K562 (cell line): ENCODE data around the gene MCM5. TPM values are rescaled to one million over a fixed set of nuclear protein-coding genes. Genes with fewer than 3 reads are reported as not detected.

Experiments used
- ATAC-seq: fragments of 200-7000 bp; cut with Tn5 transposase; 3 replicates; pipeline ENCODE4 v1.9.1; 2020; ENCODE audit warnings: moderate library complexity
- BruUV-seq: library from RNA; stranded (reverse); fragments of 400-500 nt; replicated peaks from 2 replicates; lab custom pipeline; 2021; lab: Mats Ljungman, UMichigan
- CTCF ChIA-PET: fragments of 300-600 bp; formaldehyde crosslinking; extraction: SDS; loops from one replicate; lab custom pipeline; 2021; ENCODE audit warnings: low intra/inter-chr PET ratio; lab: Yijun Ruan, JAX
- POLR2A ChIA-PET: fragments of 300-600, 350-650 bp; sonication (Branson Sonifier 250); formaldehyde crosslinking; extraction: SDS; loops from one replicate; lab custom pipeline; 2021; ENCODE audit warnings: antibody characterized with exemption, inconsistent platforms; lab: Yijun Ruan, JAX
- DNase-seq, 4 experiments: peaks; one replicate each; pipeline versions ENCODE4 v3.0.0 to v3.0.0-alpha.2; 2011 to 2018; ENCODE audit warnings: low spot score in 3 of 4, mixed read lengths in 3 of 4; ENCODE audit errors: extremely low read depth in 1 of 4
- FAIRE-seq: peaks from 2 replicates; lab custom pipeline; 2011; peaks lifted over from hg19 to GRCh38; lab: Jason Lieb, UNC
- H2AFZ ChIP-seq: 2 replicates; pipeline ENCODE4 v1.6.0; 2011; ENCODE audit warnings: low read depth, low read length, control low read depth, inconsistent platforms
- H3K27ac ChIP-seq: fragments of 200-600 bp; 3 replicates; pipeline ENCODE4 v1.8.0; 2011; ENCODE audit warnings: low read depth, mild to moderate bottlenecking, control low read depth, inconsistent platforms, low read length, moderate library complexity, mixed read lengths; ENCODE audit errors: extremely low read depth
- H3K27me3 ChIP-seq, 2 experiments: fragments of 300-600 bp in 1 of 2; 2 replicates in 1 of 2; 3 replicates in 1 of 2; pipeline versions ENCODE4 v1.6.0 to v1.8.0; 2011; ENCODE audit warnings: inconsistent platforms in 2 of 2, low read length in 2 of 2, mild to moderate bottlenecking in 1 of 2, mixed read lengths in 1 of 2, moderate library complexity in 1 of 2; ENCODE audit not compliant: control insufficient read depth in 2 of 2, insufficient read depth in 2 of 2
- H3K36me3 ChIP-seq: fragments of 300-600 bp; 3 replicates; pipeline ENCODE4 v1.8.0; 2011; ENCODE audit warnings: mild to moderate bottlenecking, low read length, inconsistent platforms; ENCODE audit not compliant: control insufficient read depth, insufficient read depth
- H3K4me1 ChIP-seq, 2 experiments: fragments of 200-600 bp in 1 of 2; replicated peaks in 1 of 2; 2 replicates in 1 of 2; 3 replicates in 1 of 2; pipeline versions ENCODE4 v1.5.1 to v1.8.0; 2011; ENCODE audit warnings: inconsistent platforms in 2 of 2, low read length in 2 of 2, mild to moderate bottlenecking in 1 of 2, mixed read lengths in 1 of 2, moderate library complexity in 1 of 2; ENCODE audit not compliant: control insufficient read depth in 2 of 2, insufficient read depth in 2 of 2
- H3K4me2 ChIP-seq: 2 replicates; pipeline ENCODE4 v1.6.1; 2011; ENCODE audit warnings: low read length, control low read depth, inconsistent platforms, mixed read lengths; ENCODE audit not compliant: insufficient read depth
- H3K4me3 ChIP-seq: fragments of 200-600 bp; sonication (generic), shearing (Covaris generic); 2 replicates; pipeline ENCODE4 v1.5.1; 2016; ENCODE audit warnings: control low read depth, inconsistent platforms
- H3K79me2 ChIP-seq: fragments of 200-600 bp; 3 replicates; pipeline ENCODE4 v1.8.0; 2011; ENCODE audit warnings: low read length, inconsistent platforms; ENCODE audit not compliant: control insufficient read depth, insufficient read depth
- H3K9ac ChIP-seq, 2 experiments: 2 replicates each; pipeline versions ENCODE4 v1.6.0 to v1.6.1; 2011; ENCODE audit warnings: low read depth in 2 of 2, low read length in 2 of 2, control low read depth in 1 of 2, inconsistent platforms in 1 of 2, mild to moderate bottlenecking in 1 of 2, mixed read lengths in 1 of 2; ENCODE audit not compliant: insufficient read depth in 1 of 2
- H3K9me1 ChIP-seq: one replicate; pipeline ENCODE4 v1.6.0; 2011; ENCODE audit warnings: inconsistent platforms, mild to moderate bottlenecking, low read length, moderate library complexity; ENCODE audit not compliant: control insufficient read depth, insufficient read depth
- H3K9me3 ChIP-seq: replicated peaks from 2 replicates; pipeline ENCODE4 v1.5.1; 2011; ENCODE audit warnings: low read depth, low read length, inconsistent platforms; ENCODE audit not compliant: control insufficient read depth, insufficient read depth
- H4K20me1 ChIP-seq: replicated peaks from 2 replicates; pipeline ENCODE4 v1.6.1; 2011; ENCODE audit warnings: low read length, inconsistent platforms, mixed read lengths; ENCODE audit not compliant: control insufficient read depth, insufficient read depth
- CHD2 ChIP-seq: IDR thresholded peaks from 2 replicates; pipeline ENCODE4 v1.6.1; 2011; ENCODE audit warnings: low read depth, low read length
- ETV5 ChIP-seq: sonication (generic); formaldehyde crosslinking; IDR thresholded peaks from 2 replicates; pipeline ENCODE4 v1.4.0; 2020; ENCODE audit warnings: low read depth, mild to moderate bottlenecking, missing genetic modification reagents
- HDAC3 ChIP-seq: fragments of 450-650 bp; IDR thresholded peaks from 2 replicates; pipeline ENCODE4 v1.6.1; 2018; ENCODE audit warnings: borderline replicate concordance, mild to moderate bottlenecking, moderate library complexity; ENCODE audit not compliant: partially characterized antibody
- HEY1 ChIP-seq: fragments of 250-450 bp; sonication (Bioruptor Pico); IDR thresholded peaks from 2 replicates; pipeline ENCODE4 v1.5.0; 2020; ENCODE audit warnings: mild to moderate bottlenecking, moderate library complexity, borderline replicate concordance
- HNRNPL ChIP-seq: fragments of 200-400 bp; formaldehyde crosslinking; IDR thresholded peaks from 2 replicates; pipeline ENCODE4 v1.6.1; 2017; ENCODE audit warnings: low read depth, mild to moderate bottlenecking, low read length
- KLF1 ChIP-seq: fragments of 450-650 bp; IDR thresholded peaks from 2 replicates; pipeline ENCODE4 v1.6.1; 2016; ENCODE audit warnings: missing genetic modification characterization, missing compliant biosample characterization
- MBD2 ChIP-seq: sonication (generic); IDR thresholded peaks from 2 replicates; pipeline ENCODE4 v1.6.1; 2016; ENCODE audit warnings: low read depth, borderline replicate concordance
- MTA1 ChIP-seq: fragments of 450-650 bp; IDR thresholded peaks from 2 replicates; pipeline ENCODE4 v1.6.1; 2017; ENCODE audit warnings: borderline replicate concordance
- PHTF2 ChIP-seq: fragments of 250-450 bp; sonication (Bioruptor Pico); IDR thresholded peaks from 2 replicates; pipeline ENCODE4 v1.5.0; 2021; ENCODE audit warnings: mild to moderate bottlenecking
- RFX7 ChIP-seq: fragments of 250-450 bp; sonication (Bioruptor Pico); IDR thresholded peaks from 2 replicates; pipeline ENCODE4 v1.5.1; 2021; ENCODE audit warnings: mild to moderate bottlenecking
- SMAD1 ChIP-seq: fragments of 150-350 bp; IDR thresholded peaks from 2 replicates; pipeline ENCODE4 v1.6.1; 2014; ENCODE audit warnings: low read length, low read depth; ENCODE audit not compliant: partially characterized antibody
- ZBTB33 ChIP-seq: sonication (generic); formaldehyde crosslinking; IDR thresholded peaks from 2 replicates; pipeline ENCODE4 v1.8.1; 2023; ENCODE audit warnings: mild to moderate bottlenecking, missing genetic modification reagents
- ZNF785 ChIP-seq: fragments of 250-450 bp; sonication (Bioruptor Pico); IDR thresholded peaks from 2 replicates; pipeline ENCODE4 v1.4.0; 2020; ENCODE audit warnings: mild to moderate bottlenecking
- WGBS: fragments of 100-300 bp; shearing (Covaris generic); methylation state at CpG from one replicate; pipeline ENCODE4 v1.1.6; 2016; ENCODE audit warnings: low coverage, mixed read lengths; ENCODE audit not compliant: insufficient coverage; ENCODE audit errors: missing lambda C conversion rate; 5-methylcytosine and 5-hydroxymethylcytosine counted together
- in situ Hi-C: fragments of 300-500 bp; cut with MboI; formaldehyde crosslinking; loops from 4 replicates; pipeline ENCODE4 v1.15.0; 2018; ENCODE audit warnings: inconsistent platforms, mixed read lengths
- intact Hi-C: fragments of 100-400 bp; cut with micrococcal nuclease; formaldehyde crosslinking; loops from 2 replicates; pipeline ENCODE4 v1.14.2; 2022
- polyA plus RNA-seq, 8 experiments: library from polyadenylated mRNA; depleted of rRNA in 4 of 8; stranded (reverse) in 5 of 8; unstranded in 3 of 8; fragments of >200 nt; fragmentation: Nextera tagmentation in 2 of 8; fragmentation: Illumina TruSeq in 1 of 8; extraction: Ambion mirVana in 2 of 8; extraction: Trizol in 1 of 8; gene quantifications; 2 replicates each; pipeline versions ENCODE4 v1.2.1 to v1.2.3, GENCODE V29; 2011 to 2014; ENCODE audit warnings: inconsistent platforms in 1 of 8, missing spikeins in 1 of 8
- total RNA-seq, 7 experiments: library from RNA; depleted of rRNA in 6 of 7; stranded (reverse); fragments of >200 nt in 6 of 7; fragmentation: Illumina TruSeq in 2 of 7; extraction: Trizol in 2 of 7; gene quantifications; 2 replicates each; pipeline versions ENCODE4 v1.2.1 to v1.2.3, GENCODE V29; 2011 to 2021; ENCODE audit warnings: low replicate concordance in 1 of 7
- TF ChIP-seq, protein P1 (sequence below): fragments of 250-450 bp; sonication (Bioruptor Pico); IDR thresholded peaks from 2 replicates; pipeline ENCODE4 v1.5.0; 2020; ENCODE audit warnings: mild to moderate bottlenecking

MCM5 gene
- total and polyA plus RNA-seq, 9 of the 15 experiments (the other 6 are each of a cell fraction or from before 2014, with no cell fraction given), result 5.6 to 180 (median 66.1) TPM

DNA sequence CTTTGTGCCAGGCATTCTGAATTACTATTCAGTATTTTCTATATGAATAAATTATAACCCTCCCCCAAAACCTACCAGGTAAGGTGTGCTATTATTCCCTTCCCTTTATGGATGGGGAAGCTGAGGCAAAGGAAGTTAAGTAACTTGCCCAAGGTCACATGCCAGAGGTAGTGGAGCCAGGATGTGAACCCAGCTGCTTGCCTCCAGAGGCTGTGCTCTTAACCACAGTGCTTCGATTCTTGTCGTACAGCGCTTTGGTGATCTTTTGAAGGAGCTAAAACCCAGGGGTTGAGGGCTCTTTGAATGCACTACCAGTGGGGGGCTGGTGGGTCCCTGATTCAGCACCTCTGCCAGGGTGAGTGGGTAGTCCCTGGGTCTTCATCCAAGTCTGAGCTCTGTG is 18.8 kb downstream of the MCM5 start:
- ChIA-PET POLR2A (interaction anchor here (0.6 to 2.8 kb wide), 8 partner anchors 9 to 42 kb away, joined by 3 to 11 read pairs (median 4); no protein-coding TSS in a partner anchor), CTCF (no interaction called here)
- intact Hi-C loops, result no loop called here
- H3K36me3 ChIP-seq, result peaks cover 94% of the 10 kb centered on the region; the same call in 2 of the 3 replicates
- no TSS peak for BruUV-seq
- no peak overlapping the region for H3K4me3 ChIP-seq
- H3K4me1 ChIP-seq, result no peaks in the 10 kb centered on the region
- ATAC-seq, result no peak
- no peaks in the 10 kb centered on the region for H3K79me2 ChIP-seq
- no peak overlapping the region for H3K27ac ChIP-seq
- H3K27me3 ChIP-seq, result no peaks in the 10 kb centered on the region
- no peaks in the 10 kb centered on the region; the same call in 1 of the 2 replicates for H4K20me1 ChIP-seq
- FAIRE-seq, result no peak
- H3K9me1 ChIP-seq, result no peaks in the 10 kb centered on the region
- no peak for TF ChIP-seq CHD2
- no peak for TF ChIP-seq HDAC3
- TF ChIP-seq HNRNPL, result no peak
- TF ChIP-seq, protein P1, sequence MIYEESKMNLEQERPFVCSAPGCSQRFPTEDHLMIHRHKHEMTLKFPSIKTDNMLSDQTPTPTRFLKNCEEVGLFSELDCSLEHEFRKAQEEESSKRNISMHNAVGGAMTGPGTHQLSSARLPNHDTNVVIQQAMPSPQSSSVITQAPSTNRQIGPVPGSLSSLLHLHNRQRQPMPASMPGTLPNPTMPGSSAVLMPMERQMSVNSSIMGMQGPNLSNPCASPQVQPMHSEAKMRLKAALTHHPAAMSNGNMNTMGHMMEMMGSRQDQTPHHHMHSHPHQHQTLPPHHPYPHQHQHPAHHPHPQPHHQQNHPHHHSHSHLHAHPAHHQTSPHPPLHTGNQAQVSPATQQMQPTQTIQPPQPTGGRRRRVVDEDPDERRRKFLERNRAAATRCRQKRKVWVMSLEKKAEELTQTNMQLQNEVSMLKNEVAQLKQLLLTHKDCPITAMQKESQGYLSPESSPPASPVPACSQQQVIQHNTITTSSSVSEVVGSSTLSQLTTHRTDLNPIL, result no peak
- no peak for TF ChIP-seq SMAD1
- TF ChIP-seq RFX7 (CRISPR knock-in tag), result no peak
- TF ChIP-seq ETV5 (CRISPR knock-in tag), result no peak
- TF ChIP-seq MBD2, result no peak
- no peak for TF ChIP-seq MTA1
- TF ChIP-seq ZNF785 (CRISPR knock-in tag), result no peak
- no peak for TF ChIP-seq KLF1
- TF ChIP-seq ZBTB33 (CRISPR knock-in tag), result no peak
- TF ChIP-seq HEY1 (CRISPR knock-in tag), result no peak
- no peak for TF ChIP-seq PHTF2
- H3K9ac ChIP-seq, result no peak overlapping the region
- no peak for DNase-seq
- 93% methylated on average over 3 of the region's 3 CpGs for WGBS
- in situ Hi-C loops, result no loop called here
- no peaks in the 10 kb centered on the region for H3K9me3 ChIP-seq
- no peak overlapping the region for H3K4me2 ChIP-seq
- no peak overlapping the region for H2AFZ ChIP-seq
